Smooth muscle cell (in vitro differentiated cells): ENCODE results near the gene PRKAG3. TPM values are rescaled to one million over a fixed set of nuclear protein-coding genes. Genes with fewer than 3 reads are reported as not detected.

Experiments
- DNase-seq: peaks from one replicate; lab custom pipeline; 2025; ENCODE audit not compliant: unreplicated experiment; lab: John Stamatoyannopoulos, UW
- H2AFZ ChIP-seq: fragments of 200-600 bp; sonication (generic); 2 replicates; pipeline ENCODE4 v1.6.0; 2016; ENCODE audit warnings: antibody characterized with exemption, low read depth, mild to moderate bottlenecking
- H3F3A ChIP-seq: fragments of 200-600 bp; sonication (generic); 2 replicates; pipeline ENCODE4 v1.6.0; 2017; ENCODE audit warnings: antibody characterized with exemption, low read depth
- H3K27ac ChIP-seq: fragments of 200-600 bp; sonication (generic); 2 replicates; pipeline ENCODE4 v1.5.1; 2016; ENCODE audit warnings: low read depth, mild to moderate bottlenecking
- H3K27me3 ChIP-seq: fragments of 200-600 bp; sonication (generic); 2 replicates; pipeline ENCODE4 v1.6.1; 2016; ENCODE audit warnings: low read depth, mild to moderate bottlenecking
- H3K36me3 ChIP-seq: fragments of 200-600 bp; sonication (generic); 2 replicates; pipeline ENCODE4 v1.5.1; 2016; ENCODE audit warnings: low read depth
- H3K4me1 ChIP-seq: fragments of 200-600 bp; sonication (generic); 2 replicates; pipeline ENCODE4 v1.5.1; 2016; ENCODE audit warnings: low read depth
- H3K4me2 ChIP-seq: fragments of 200-600 bp; sonication (generic); 2 replicates; pipeline ENCODE4 v1.6.0; 2016; ENCODE audit warnings: mild to moderate bottlenecking
- H3K4me3 ChIP-seq: fragments of 200-600 bp; sonication (generic); 2 replicates; pipeline ENCODE4 v1.5.1; 2016; ENCODE audit warnings: mild to moderate bottlenecking
- H3K79me2 ChIP-seq: fragments of 200-600 bp; sonication (generic); 2 replicates; pipeline ENCODE4 v1.6.0; 2016; ENCODE audit warnings: low read depth, mild to moderate bottlenecking
- H3K9ac ChIP-seq: fragments of 200-600 bp; sonication (generic); 2 replicates; pipeline ENCODE4 v1.6.0; 2016; ENCODE audit warnings: low read depth
- H3K9me3 ChIP-seq: fragments of 200-600 bp; sonication (generic); replicated peaks from 2 replicates; pipeline ENCODE4 v1.5.1; 2016; ENCODE audit warnings: low read depth
- H4K20me1 ChIP-seq: fragments of 200-600 bp; sonication (generic); 2 replicates; pipeline ENCODE4 v1.6.0; 2016; ENCODE audit warnings: low read depth
- CTCF ChIP-seq: fragments of 200-600 bp; sonication (generic); IDR thresholded peaks from 2 replicates; pipeline ENCODE4 v1.5.1; 2017; ENCODE audit warnings: borderline replicate concordance, mild to moderate bottlenecking, antibody characterized with exemption; ENCODE audit not compliant: insufficient read depth, poor library complexity, severe bottlenecking
- WGBS: methylation state at CpG from one replicate; pipeline ENCODE4 v1.1.7; 2016; ENCODE audit warnings: low lambda C conversion rate; 5-methylcytosine and 5-hydroxymethylcytosine counted together
- polyA plus RNA-seq: library from polyadenylated mRNA; unstranded; fragments of >200 nt; fragmentation: Nextera tagmentation; extraction: Ambion mirVana; gene quantifications from 2 replicates; pipeline ENCODE4 v1.2.1, GENCODE V29; 2016
- total RNA-seq: library from RNA; depleted of rRNA; stranded (reverse); fragments of >200 nt; gene quantifications from 2 replicates; pipeline ENCODE4 v1.2.3, GENCODE V29; 2014

PRKAG3 gene
- total and polyA plus RNA-seq, 2 experiments from 2014 or later: not detected

- Histone ChIP-seq H3K36me3 (no peaks in the 10 kb centered on the region), H3K79me2 (no peaks in the 10 kb centered on the region), H3K4me2 (no peak overlapping the region), H3K27me3 (no peaks in the 10 kb centered on the region), H2AFZ (no peak overlapping the region), H3K9ac (no peak overlapping the region), H3F3A (no peaks in the 10 kb centered on the region), H3K4me3 (no peak overlapping the region), H3K9me3 (peaks cover 4% of the 10 kb centered on the region), H4K20me1 (no peaks in the 10 kb centered on the region), H3K27ac (no peak overlapping the region), H3K4me1 (no peaks in the 10 kb centered on the region)
- WGBS: 93% methylated on average over 2 of the region's 2 CpGs
- TF ChIP-seq CTCF: no peak
- DNase-seq: no peak
Measured at GRCh38 chr2:218837495-218837894, 5.9 kb upstream of the PRKAG3 start.

- H3K79me2 ChIP-seq: no peaks in the 10 kb centered on the region
- H3K4me3 ChIP-seq: no peak overlapping the region
- no peaks in the 10 kb centered on the region for H3K4me1 ChIP-seq
- TF ChIP-seq CTCF: no peak
- H2AFZ ChIP-seq: no peak overlapping the region
- 59% methylated on average over 4 of the region's 4 CpGs for WGBS
- H3K27me3 ChIP-seq: no peaks in the 10 kb centered on the region
- peaks cover 4% of the 10 kb centered on the region for H3K9me3 ChIP-seq
- H3K36me3 ChIP-seq: no peaks in the 10 kb centered on the region
- H3F3A ChIP-seq: no peaks in the 10 kb centered on the region
- DNase-seq: no peak
- no peak overlapping the region for H3K9ac ChIP-seq
- H3K27ac ChIP-seq: no peak overlapping the region
- no peaks in the 10 kb centered on the region for H4K20me1 ChIP-seq
- no peak overlapping the region for H3K4me2 ChIP-seq
Measured at GRCh38 chr2:218834685-218835084, 3.1 kb upstream of the PRKAG3 start.

- Histone ChIP-seq H3K4me3 (no peak overlapping the region), H3K27me3 (no peaks in the 10 kb centered on the region)
Measured at GRCh38 chr2:218833023-218833609, 1.5 kb upstream of the PRKAG3 start.

More at GRCh38 chr2:218833023-218833609, 1.5 kb upstream of the PRKAG3 start:
- Histone ChIP-seq H3K4me2 (no peak overlapping the region), H2AFZ (no peak overlapping the region), H3K27ac (no peak overlapping the region), H3K4me1 (no peaks in the 10 kb centered on the region), H3K79me2 (no peaks in the 10 kb centered on the region), H3K9me3 (peaks cover 4% of the 10 kb centered on the region), H3K9ac (no peak overlapping the region), H4K20me1 (no peaks in the 10 kb centered on the region), H3K36me3 (no peaks in the 10 kb centered on the region), H3F3A (no peaks in the 10 kb centered on the region)
- no peak for DNase-seq
- 58% methylated on average over 4 of the region's 4 CpGs for WGBS
- no peak for TF ChIP-seq CTCF
